Epithelial cell of esophagus (primary cell): ENCODE data around the gene HMGCS1.
"Not testable (repeated sequence)": the region's sequence is repeated elsewhere in the genome, so short reads cannot be mapped to it uniquely, and the experiment has no call there.

Experiments
- DNase-seq: peaks from one replicate; pipeline ENCODE4 v3.0.0; 2010; ENCODE audit warnings: low read depth
- H3K4me3 ChIP-seq: 2 replicates; pipeline ENCODE4 v1.5.1; 2011; ENCODE audit warnings: mild to moderate bottlenecking, low read length, control low read depth
- CTCF ChIP-seq: IDR thresholded peaks from 2 replicates; pipeline ENCODE4 v1.5.1; 2011; ENCODE audit warnings: low read depth, mild to moderate bottlenecking, low read length, control low read depth, inconsistent platforms; ENCODE audit not compliant: insufficient read depth; ENCODE audit errors: missing control alignments

The HMGCS1 gene

GRCh38 chr5:43279548-43280274, 33.5 kb downstream of the HMGCS1 start:
- no peak for DNase-seq
- H3K4me3 ChIP-seq = no peak overlapping the region
- TF ChIP-seq CTCF = no peak

- TF ChIP-seq CTCF = no peak
- DNase-seq = no peak
- no peak overlapping the region for H3K4me3 ChIP-seq
These were observed 37.8 kb downstream of the HMGCS1 start for GRCh38 chr5:43275391-43275790.

GRCh38 chr5:43274435-43275114, 38.6 kb downstream of the HMGCS1 start:
- no peak for TF ChIP-seq CTCF
- H3K4me3 ChIP-seq = no peak overlapping the region
- DNase-seq = no peak

DNA sequence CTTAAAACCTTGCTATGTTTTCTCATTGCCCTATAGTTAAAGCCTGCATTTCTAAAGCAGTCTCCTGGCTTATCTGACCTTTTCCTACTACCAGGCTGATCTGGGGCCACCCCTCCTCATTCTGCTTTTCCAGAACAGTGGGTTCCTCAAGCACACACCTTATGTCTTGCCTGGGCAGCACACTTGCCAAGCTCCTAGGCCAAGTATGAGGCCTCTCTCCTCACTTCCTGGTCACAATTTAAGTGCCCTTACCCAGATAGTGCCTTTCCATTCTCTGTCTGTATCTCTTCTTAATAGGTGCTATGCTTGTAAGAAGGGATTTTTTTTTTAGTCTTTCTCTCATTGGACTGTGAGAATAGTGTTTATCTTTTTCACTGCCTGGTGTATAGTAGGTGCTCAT, 39.7 kb downstream of the HMGCS1 start:
- no peak overlapping the region for H3K4me3 ChIP-seq
- no peak for TF ChIP-seq CTCF
- DNase-seq = no peak

GRCh38 chr5:43270645-43271044, 42.6 kb downstream of the HMGCS1 start:
- no peak for TF ChIP-seq CTCF
- no peak for DNase-seq
- no peak overlapping the region for H3K4me3 ChIP-seq

- no peak for TF ChIP-seq CTCF
- DNase-seq = no peak
- no peak overlapping the region for H3K4me3 ChIP-seq
These were observed 44.9 kb downstream of the HMGCS1 start for GRCh38 chr5:43268188-43268820.

DNA sequence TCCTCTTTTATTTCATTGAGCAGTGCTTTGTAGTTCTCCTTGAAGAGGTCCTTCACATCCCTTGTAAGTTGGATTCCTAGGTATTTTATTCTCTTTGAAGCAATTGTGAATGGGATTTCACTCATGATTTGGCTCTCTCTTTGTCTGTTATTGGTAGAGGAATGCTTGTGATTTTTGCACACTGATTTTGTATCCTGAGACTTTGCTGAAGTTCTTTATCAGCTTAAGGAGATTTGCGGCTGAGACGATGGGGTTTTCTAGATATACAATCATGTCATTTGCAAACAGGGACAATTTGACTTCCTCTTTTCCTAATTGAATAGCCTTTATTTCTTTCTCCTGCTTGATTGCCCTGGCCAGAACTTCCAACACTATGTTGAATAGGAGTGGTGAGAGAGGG, 50.9 kb downstream of the HMGCS1 start:
- DNase-seq, H3K4me3 ChIP-seq: not testable (repeated sequence)
